22Rv1 (cell line): ENCODE results near the gene LONP2.
A peak's percentile ranks its signal among the peaks of the same experiment; 100 is the strongest.
"Not testable (repeated sequence)": the region's sequence is repeated elsewhere in the genome, so short reads cannot be mapped to it uniquely, and the experiment has no call there.

Experiments
- H3K27ac ChIP-seq: fragments of 450-650 bp; 2 replicates; pipeline ENCODE4 v1.5.1; 2017
- ZFX ChIP-seq: fragments of 450-650 bp; IDR thresholded peaks from 2 replicates; pipeline ENCODE4 v1.6.1; 2017; ENCODE audit warnings: antibody characterized with exemption, borderline replicate concordance
- TF ChIP-seq, protein P1 (sequence below): fragments of 450-650 bp; IDR thresholded peaks from 2 replicates; pipeline ENCODE4 v1.5.1; 2017; ENCODE audit warnings: mild to moderate bottlenecking

The LONP2 gene

DNA sequence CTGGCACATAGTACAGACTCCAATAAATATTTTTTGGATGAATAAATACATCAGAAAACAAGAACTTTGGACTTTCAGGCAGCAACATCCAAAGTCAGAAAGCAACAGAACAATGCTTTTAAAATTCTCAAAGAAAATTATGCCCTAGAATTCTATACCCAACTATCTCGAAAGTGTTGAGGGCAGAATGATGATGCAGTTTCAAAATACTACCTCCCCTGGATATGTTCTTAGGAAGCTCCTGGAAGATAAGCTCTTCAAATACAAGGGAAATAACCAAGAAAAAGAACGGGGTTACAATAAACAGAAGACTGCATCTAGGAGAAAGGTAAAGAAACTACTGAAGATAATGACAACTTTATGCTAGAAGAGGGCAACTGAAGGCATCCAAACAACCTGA is 130.2 kb downstream of the LONP2 start:
- TF ChIP-seq, protein P1, sequence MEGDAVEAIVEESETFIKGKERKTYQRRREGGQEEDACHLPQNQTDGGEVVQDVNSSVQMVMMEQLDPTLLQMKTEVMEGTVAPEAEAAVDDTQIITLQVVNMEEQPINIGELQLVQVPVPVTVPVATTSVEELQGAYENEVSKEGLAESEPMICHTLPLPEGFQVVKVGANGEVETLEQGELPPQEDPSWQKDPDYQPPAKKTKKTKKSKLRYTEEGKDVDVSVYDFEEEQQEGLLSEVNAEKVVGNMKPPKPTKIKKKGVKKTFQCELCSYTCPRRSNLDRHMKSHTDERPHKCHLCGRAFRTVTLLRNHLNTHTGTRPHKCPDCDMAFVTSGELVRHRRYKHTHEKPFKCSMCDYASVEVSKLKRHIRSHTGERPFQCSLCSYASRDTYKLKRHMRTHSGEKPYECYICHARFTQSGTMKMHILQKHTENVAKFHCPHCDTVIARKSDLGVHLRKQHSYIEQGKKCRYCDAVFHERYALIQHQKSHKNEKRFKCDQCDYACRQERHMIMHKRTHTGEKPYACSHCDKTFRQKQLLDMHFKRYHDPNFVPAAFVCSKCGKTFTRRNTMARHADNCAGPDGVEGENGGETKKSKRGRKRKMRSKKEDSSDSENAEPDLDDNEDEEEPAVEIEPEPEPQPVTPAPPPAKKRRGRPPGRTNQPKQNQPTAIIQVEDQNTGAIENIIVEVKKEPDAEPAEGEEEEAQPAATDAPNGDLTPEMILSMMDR: no peak
- TF ChIP-seq ZFX: no peak
- H3K27ac ChIP-seq: no peak overlapping the region

DNA sequence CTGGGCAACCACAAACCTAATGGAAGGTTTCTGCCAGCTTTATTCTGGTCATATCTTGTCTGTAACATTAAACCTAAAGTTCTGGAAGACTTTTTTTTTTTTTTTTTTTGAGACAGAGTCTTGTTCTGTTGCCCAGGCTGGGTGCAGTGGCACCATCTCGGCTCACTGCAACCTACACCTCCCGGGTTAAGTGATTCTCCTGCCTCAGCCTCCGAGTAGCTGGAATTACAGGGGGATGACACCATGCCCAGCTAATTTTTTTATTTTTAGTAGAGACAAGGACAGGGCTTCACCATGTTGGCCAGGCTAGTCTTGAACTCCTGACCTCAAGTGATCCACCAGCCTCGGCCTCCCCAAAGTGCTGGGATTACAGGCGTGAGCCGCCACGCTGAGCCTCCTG is 133.2 kb downstream of the LONP2 start:
- H3K27ac ChIP-seq: not testable (repeated sequence)

DNA sequence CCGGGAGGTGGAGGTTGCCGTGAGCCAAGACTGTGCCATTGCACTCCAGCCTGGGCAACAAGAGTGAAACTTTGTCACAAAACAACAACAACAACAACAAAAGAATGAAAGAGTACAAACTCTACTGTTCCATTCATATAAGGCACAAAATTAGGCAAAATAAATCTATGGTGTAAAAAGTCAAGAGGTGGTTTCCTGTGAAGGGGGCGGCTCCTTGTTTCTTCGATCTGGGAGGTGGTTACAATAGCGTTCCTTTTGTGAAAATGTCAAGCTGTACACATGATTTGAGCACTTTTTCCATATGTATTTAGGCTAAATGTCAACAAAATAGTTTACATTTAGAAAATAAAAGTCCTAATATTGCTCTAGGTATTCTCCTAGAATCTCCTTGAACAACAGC is 134.2 kb downstream of the LONP2 start:
- TF ChIP-seq ZFX: no peak
- H3K27ac ChIP-seq: no peak overlapping the region

DNA sequence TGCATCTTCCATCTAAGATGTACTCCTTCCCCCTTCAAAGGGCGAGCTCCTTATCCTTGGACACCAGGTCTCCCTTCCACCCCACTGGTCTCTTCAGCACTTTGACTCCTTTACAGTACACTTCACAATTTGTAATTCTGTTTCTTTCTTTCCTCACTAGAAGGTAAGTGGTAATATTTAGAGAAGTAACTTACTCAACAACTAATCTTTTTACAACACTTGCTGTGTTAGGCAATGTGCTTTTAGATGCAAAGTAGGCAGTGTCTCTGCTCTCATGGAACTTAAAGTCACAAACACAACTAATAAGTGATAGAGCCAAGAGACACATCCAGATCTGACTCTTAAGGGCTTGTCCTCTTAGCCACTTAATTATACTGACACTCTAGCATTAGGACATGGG is 134.7 kb downstream of the LONP2 start:
- TF ChIP-seq, protein P1: no peak
- TF ChIP-seq ZFX: no peak
- H3K27ac ChIP-seq: no peak overlapping the region

DNA sequence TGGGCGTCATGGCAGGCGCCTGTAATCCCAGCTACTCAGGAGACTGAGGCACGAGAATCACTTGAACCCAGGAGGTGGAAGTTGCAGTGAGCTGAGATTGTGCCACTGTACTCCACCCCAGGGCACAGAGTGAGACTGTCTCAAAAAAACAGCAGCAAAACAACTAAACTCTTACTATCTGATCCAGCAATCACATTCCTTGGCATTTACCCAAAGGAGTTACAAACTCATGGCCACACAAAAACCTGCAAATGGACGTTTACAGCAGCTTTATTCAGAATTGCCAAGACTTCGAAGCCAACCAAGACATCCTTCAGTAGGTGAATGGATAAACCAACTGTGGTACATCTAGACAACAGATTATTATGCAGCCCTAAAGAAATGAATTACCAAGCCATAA is 137.1 kb downstream of the LONP2 start:
- H3K27ac ChIP-seq: no peak overlapping the region
- TF ChIP-seq, protein P1: no peak
- no peak for TF ChIP-seq ZFX

DNA sequence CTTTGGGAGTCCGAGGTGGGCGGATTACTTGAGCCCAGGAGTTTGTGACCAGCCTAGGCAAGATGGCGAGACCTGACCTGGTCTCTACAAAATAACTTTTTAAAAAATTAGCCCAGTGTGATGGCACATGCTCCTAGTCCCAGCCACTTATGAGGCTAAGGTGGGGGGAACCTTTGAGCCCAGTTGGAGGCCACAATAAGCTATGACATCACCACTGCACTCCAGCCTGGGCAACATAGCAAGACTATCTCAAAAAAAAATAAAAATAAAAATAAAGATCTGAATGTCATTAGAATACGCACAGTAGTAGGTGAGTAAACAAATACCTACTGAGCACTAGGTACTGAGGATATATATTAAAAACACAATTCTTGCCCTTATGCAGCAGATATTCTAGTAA is 138.0 kb downstream of the LONP2 start:
- no peak overlapping the region for H3K27ac ChIP-seq
- TF ChIP-seq ZFX: no peak
- TF ChIP-seq, protein P1: no peak

DNA sequence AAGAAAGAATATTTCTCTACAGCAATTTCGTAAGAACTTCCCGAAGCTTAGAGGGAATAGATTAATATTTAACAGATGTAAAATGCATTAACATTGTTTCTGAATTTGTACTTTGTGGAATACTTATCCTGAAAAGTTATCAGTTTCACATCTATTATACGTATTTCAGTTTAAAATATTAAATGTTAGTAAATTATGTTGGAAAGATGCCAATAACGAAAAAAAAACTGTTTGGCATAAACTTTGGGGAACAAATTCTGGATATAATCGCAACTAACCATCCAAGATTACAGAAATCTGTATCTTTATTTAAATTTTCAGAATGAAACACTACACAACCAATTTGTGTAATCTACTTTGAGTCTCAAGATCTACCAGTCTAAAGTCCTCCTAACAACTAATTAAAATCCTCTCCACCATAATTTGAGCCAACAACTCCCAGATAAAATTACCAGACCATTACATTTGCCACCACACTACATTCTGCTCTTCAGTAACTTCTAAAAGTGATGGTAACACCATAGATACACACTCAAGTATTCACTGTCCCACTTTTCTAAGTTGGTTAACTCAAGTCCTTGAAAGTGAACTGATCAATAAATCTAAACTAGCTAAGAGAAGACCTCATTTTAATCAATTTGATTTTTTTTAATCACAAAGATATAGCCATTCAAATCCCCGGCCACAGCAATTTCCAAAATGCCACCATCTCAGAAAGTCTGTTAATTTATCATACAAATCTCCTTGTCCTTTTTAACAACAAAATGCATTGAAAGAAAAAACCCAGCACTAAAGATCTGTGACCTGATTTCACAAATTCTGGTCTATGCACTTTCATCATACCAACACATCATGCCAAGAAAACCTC is 139.1 kb downstream of the LONP2 start:
- H3K27ac ChIP-seq: peak overlapping the region; percentile 94
- TF ChIP-seq ZFX: no peak
- TF ChIP-seq, protein P1: no peak

DNA sequence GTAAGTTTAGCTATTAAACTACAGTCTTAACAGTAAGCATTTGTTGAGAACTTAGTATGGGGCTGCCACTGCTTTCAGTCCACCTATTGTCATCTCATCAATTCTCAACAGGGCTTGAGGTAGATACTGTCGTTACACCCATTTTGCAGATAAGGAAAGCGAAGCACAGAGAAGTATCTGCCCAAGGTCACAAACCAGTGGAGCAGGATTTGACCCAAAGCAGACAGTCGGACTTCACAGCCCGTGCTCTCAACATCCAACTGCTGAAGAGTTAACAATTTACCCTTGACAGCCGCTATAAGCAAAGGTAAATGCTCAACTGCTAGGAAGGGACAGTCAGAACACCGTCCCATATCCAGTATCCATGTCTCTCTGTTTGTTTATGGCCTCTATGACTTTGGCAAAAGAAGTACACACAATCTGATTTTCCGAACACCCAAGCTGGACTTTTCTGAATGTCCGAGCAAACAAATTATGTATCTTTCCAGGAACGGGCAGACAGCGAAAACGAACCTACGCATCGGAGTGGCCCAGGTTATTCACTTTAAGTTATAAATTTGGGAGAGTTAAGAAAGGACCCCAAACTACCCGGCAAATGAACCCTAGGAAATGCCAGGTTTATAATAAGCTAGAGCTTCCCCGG is 139.9 kb downstream of the LONP2 start:
- TF ChIP-seq, protein P1: no peak
- TF ChIP-seq ZFX: no peak
- peak overlapping the region; percentile 94 for H3K27ac ChIP-seq
